Neural crest cell (in vitro differentiated cells): ENCODE results near the gene PATJ. TPM values are rescaled to one million over a fixed set of nuclear protein-coding genes. Genes with fewer than 3 reads are reported as not detected.
A peak's percentile ranks its signal among the peaks of the same experiment; 100 is the strongest.
"Not testable (repeated sequence)": the region's sequence is repeated elsewhere in the genome, so short reads cannot be mapped to it uniquely, and the experiment has no call there.

Source experiments
- DNase-seq: peaks from one replicate; pipeline ENCODE4 v3.0.0; 2021; ENCODE audit warnings: low read depth, mixed read lengths, low spot score
- H3K27ac Mint-ChIP-seq: one replicate; pipeline ENCODE4 v1.8.0; 2021; ENCODE audit warnings: mild to moderate bottlenecking, mixed read lengths; ENCODE audit not compliant: unreplicated experiment
- H3K27me3 Mint-ChIP-seq: 2 replicates; pipeline ENCODE4 v1.8.0; 2021; ENCODE audit warnings: low read depth, mild to moderate bottlenecking, mixed read lengths
- H3K36me3 Mint-ChIP-seq: 2 replicates; pipeline ENCODE4 v1.8.0; 2021; ENCODE audit warnings: low read depth, mild to moderate bottlenecking, mixed read lengths
- H3K4me1 Mint-ChIP-seq: 2 replicates; pipeline ENCODE4 v1.8.0; 2021; ENCODE audit warnings: mixed read lengths
- H3K4me3 Mint-ChIP-seq: one replicate; pipeline ENCODE4 v1.8.0; 2021; ENCODE audit warnings: mild to moderate bottlenecking, mixed read lengths
- H3K9me3 Mint-ChIP-seq: 2 replicates; pipeline ENCODE4 v1.8.0; 2021; ENCODE audit warnings: mixed read lengths
- CTCF ChIP-seq: fragments of 200-600 bp; sonication (generic); conservative IDR thresholded peaks from 2 replicates; pipeline ENCODE4 v1.5.0; 2021; ENCODE audit warnings: antibody characterized with exemption, mild to moderate bottlenecking
- total RNA-seq: library from RNA; stranded (reverse); gene quantifications from 2 replicates; pipeline ENCODE4 v1.2.1, GENCODE V29; 2021

PATJ gene
- total RNA-seq, 1 donor from 2014 or later = 3.9 TPM

- Mint-ChIP-seq H3K36me3 (no peaks in the 10 kb centered on the region), H3K4me3 (no peak overlapping the region), H3K9me3 (no peaks in the 10 kb centered on the region), H3K27me3 (no peaks in the 10 kb centered on the region), H3K4me1 (no peaks in the 10 kb centered on the region), H3K27ac (no peak overlapping the region)
- no peak for DNase-seq
- no peak for TF ChIP-seq CTCF
These were observed 419.4 kb downstream of the PATJ start for GRCh38 chr1:62161711-62162110.

GRCh38 chr1:62170380-62170779 lies 428.1 kb downstream of the PATJ start:
- not testable (repeated sequence) for H3K27ac Mint-ChIP-seq, H3K4me1 Mint-ChIP-seq, H3K9me3 Mint-ChIP-seq, H3K27me3 Mint-ChIP-seq, H3K36me3 Mint-ChIP-seq, H3K4me3 Mint-ChIP-seq, DNase-seq

GRCh38 chr1:62175568-62176179 lies 433.4 kb downstream of the PATJ start:
- Mint-ChIP-seq H3K27me3 (no peaks in the 10 kb centered on the region), H3K9me3 (no peaks in the 10 kb centered on the region), H3K36me3 (no peaks in the 10 kb centered on the region), H3K4me3 (no peak overlapping the region), H3K27ac (no peak overlapping the region), H3K4me1 (peaks cover 16% of the 10 kb centered on the region)
- peak; percentile 62 for DNase-seq
- peak; percentile 94 for TF ChIP-seq CTCF

GRCh38 chr1:62176597-62177312 lies 434.5 kb downstream of the PATJ start:
- no peak for DNase-seq
- Mint-ChIP-seq H3K27me3 (no peaks in the 10 kb centered on the region), H3K36me3 (no peaks in the 10 kb centered on the region), H3K27ac (no peak overlapping the region), H3K9me3 (no peaks in the 10 kb centered on the region), H3K4me3 (no peak overlapping the region), H3K4me1 (peaks cover 27% of the 10 kb centered on the region)
- no peak for TF ChIP-seq CTCF

GRCh38 chr1:62177621-62178020 lies 435.3 kb downstream of the PATJ start:
- peaks cover 35% of the 10 kb centered on the region for H3K4me1 Mint-ChIP-seq

More at GRCh38 chr1:62177621-62178020, 435.3 kb downstream of the PATJ start:
- no peaks in the 10 kb centered on the region for H3K36me3 Mint-ChIP-seq
- H3K9me3 Mint-ChIP-seq = no peaks in the 10 kb centered on the region
- H3K27ac Mint-ChIP-seq = no peak overlapping the region
- DNase-seq = no peak
- H3K27me3 Mint-ChIP-seq = no peaks in the 10 kb centered on the region
- TF ChIP-seq CTCF = no peak
- no peak overlapping the region for H3K4me3 Mint-ChIP-seq
